Measurements from ENCODE around the gene SNRK. TPM values are rescaled to one million over a fixed set of nuclear protein-coding genes. Genes with fewer than 3 reads are reported as not detected.

The SNRK gene
- total RNA-seq, 1 experiment from 2014 or later, result 12.7 TPM

GRCh38 chr3:43291546-43291945 is 5.2 kb downstream of the SNRK start:
- Histone ChIP-seq H2AFZ (ENCODE audit: low read depth, low read length, poor library complexity, severe bottlenecking) (no peak overlapping the region), H3K4me1 (ENCODE audit: control insufficient read depth in 1 of 2, insufficient read depth in 2 of 2, low read length in 2 of 2) (peaks cover 5 to 23% of the 10 kb centered on the region in 2 experiments; a peak in 3 of 4 replicates), H3K27me3 (ENCODE audit: insufficient read depth, low read length) (no peaks in the 10 kb centered on the region), H3K27ac (ENCODE audit: low read depth, low read length) (no peak overlapping the region), H3K9me3 (ENCODE audit: control insufficient read depth in 1 of 2, insufficient read depth in 1 of 2, low read depth in 1 of 2, low read length in 2 of 2) (no peaks in the 10 kb centered on the region), H3K4me3 (replicated peaks in 1 of 2; ENCODE audit: low read depth in 1 of 2, low read length in 2 of 2) (no peak overlapping the region), H3K79me2 (ENCODE audit: insufficient read depth, low read length) (peaks cover 88% of the 10 kb centered on the region), H3K4me2 (ENCODE audit: low read length) (no peak overlapping the region), H4K20me1 (ENCODE audit: insufficient read depth) (no peaks in the 10 kb centered on the region), H3K36me3 (ENCODE audit: control insufficient read depth in 1 of 2, insufficient read depth in 2 of 2, low read length in 2 of 2) (no peaks in the 10 kb centered on the region), H3K9me2 (ENCODE audit: insufficient read depth) (no peaks in the 10 kb centered on the region), H3K9ac (ENCODE audit: low read length) (no peak overlapping the region)
- ATAC-seq, result no peak
- ChIA-PET RAD21 (ENCODE audit: low non-redundant PET in 1 of 2, low total read pairs in 2 of 2, uncharacterized antibody in 2 of 2, unreplicated experiment in 2 of 2) (no interaction called here), CTCF (no interaction called here), POLR2A (no interaction called here)
- DNase-seq (ENCODE audit: low read depth, low spot score), result no peak
- intact Hi-C loops (cut with micrococcal nuclease), result no loop called here
- BruUV-seq (replicated peaks), result no TSS peak
- no peak for TF ChIP-seq SRF (IDR thresholded peaks at IDR 0.05; ENCODE audit: low read depth)
- no peak for TF ChIP-seq POLR2AphosphoS5 (IDR thresholded peaks at IDR 0.05; ENCODE audit: low read depth, low read length)
- TF ChIP-seq ZNF274 (IDR thresholded peaks at IDR 0.05; ENCODE audit: low read depth, low read length), result no peak
- TF ChIP-seq CTCF (IDR thresholded peaks at IDR 0.05 in 2 of 3, conservative IDR thresholded peaks at IDR 0.05 in 1 of 3; ENCODE audit: borderline replicate concordance in 1 of 3, insufficient read depth in 1 of 3, low read depth in 2 of 3, low read length in 2 of 3), result no peak
- TF ChIP-seq, protein P1, sequence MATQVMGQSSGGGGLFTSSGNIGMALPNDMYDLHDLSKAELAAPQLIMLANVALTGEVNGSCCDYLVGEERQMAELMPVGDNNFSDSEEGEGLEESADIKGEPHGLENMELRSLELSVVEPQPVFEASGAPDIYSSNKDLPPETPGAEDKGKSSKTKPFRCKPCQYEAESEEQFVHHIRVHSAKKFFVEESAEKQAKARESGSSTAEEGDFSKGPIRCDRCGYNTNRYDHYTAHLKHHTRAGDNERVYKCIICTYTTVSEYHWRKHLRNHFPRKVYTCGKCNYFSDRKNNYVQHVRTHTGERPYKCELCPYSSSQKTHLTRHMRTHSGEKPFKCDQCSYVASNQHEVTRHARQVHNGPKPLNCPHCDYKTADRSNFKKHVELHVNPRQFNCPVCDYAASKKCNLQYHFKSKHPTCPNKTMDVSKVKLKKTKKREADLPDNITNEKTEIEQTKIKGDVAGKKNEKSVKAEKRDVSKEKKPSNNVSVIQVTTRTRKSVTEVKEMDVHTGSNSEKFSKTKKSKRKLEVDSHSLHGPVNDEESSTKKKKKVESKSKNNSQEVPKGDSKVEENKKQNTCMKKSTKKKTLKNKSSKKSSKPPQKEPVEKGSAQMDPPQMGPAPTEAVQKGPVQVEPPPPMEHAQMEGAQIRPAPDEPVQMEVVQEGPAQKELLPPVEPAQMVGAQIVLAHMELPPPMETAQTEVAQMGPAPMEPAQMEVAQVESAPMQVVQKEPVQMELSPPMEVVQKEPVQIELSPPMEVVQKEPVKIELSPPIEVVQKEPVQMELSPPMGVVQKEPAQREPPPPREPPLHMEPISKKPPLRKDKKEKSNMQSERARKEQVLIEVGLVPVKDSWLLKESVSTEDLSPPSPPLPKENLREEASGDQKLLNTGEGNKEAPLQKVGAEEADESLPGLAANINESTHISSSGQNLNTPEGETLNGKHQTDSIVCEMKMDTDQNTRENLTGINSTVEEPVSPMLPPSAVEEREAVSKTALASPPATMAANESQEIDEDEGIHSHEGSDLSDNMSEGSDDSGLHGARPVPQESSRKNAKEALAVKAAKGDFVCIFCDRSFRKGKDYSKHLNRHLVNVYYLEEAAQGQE (IDR thresholded peaks at IDR 0.05; ENCODE audit: low read depth), result no peak
- no peak for TF ChIP-seq TCF7L2 (IDR thresholded peaks at IDR 0.05; ENCODE audit: borderline replicate concordance, extremely low read depth, insufficient read depth, insufficient read length)
- TF ChIP-seq CBX3 (IDR thresholded peaks at IDR 0.05; ENCODE audit: low read depth), result no peak
- no peak for TF ChIP-seq CEBPB (IDR thresholded peaks at IDR 0.05; ENCODE audit: low read depth)
- no peak for TF ChIP-seq POLR2A (IDR thresholded peaks at IDR 0.05; ENCODE audit: borderline replicate concordance, extremely low read depth, insufficient read depth, insufficient read length)
- no peak for TF ChIP-seq ELF1 (IDR thresholded peaks at IDR 0.05; ENCODE audit: borderline replicate concordance, low read depth)
- TF ChIP-seq, protein P2, sequence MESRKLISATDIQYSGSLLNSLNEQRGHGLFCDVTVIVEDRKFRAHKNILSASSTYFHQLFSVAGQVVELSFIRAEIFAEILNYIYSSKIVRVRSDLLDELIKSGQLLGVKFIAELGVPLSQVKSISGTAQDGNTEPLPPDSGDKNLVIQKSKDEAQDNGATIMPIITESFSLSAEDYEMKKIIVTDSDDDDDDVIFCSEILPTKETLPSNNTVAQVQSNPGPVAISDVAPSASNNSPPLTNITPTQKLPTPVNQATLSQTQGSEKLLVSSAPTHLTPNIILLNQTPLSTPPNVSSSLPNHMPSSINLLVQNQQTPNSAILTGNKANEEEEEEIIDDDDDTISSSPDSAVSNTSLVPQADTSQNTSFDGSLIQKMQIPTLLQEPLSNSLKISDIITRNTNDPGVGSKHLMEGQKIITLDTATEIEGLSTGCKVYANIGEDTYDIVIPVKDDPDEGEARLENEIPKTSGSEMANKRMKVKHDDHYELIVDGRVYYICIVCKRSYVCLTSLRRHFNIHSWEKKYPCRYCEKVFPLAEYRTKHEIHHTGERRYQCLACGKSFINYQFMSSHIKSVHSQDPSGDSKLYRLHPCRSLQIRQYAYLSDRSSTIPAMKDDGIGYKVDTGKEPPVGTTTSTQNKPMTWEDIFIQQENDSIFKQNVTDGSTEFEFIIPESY (IDR thresholded peaks at IDR 0.05; ENCODE audit: extremely low read depth, insufficient replicate concordance, low read length), result no peak
- TF ChIP-seq SP1 (IDR thresholded peaks at IDR 0.05; ENCODE audit: low read depth), result no peak
- no peak for TF ChIP-seq ZFX (IDR thresholded peaks at IDR 0.05)
- TF ChIP-seq EGR1 (IDR thresholded peaks at IDR 0.05; ENCODE audit: low read depth), result no peak
- no peak for TF ChIP-seq FOSL1 (IDR thresholded peaks at IDR 0.05; ENCODE audit: low read depth)
- TF ChIP-seq, protein P3, sequence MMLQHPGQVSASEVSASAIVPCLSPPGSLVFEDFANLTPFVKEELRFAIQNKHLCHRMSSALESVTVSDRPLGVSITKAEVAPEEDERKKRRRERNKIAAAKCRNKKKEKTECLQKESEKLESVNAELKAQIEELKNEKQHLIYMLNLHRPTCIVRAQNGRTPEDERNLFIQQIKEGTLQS (IDR thresholded peaks at IDR 0.05), result no peak
- TF ChIP-seq JUND (IDR thresholded peaks at IDR 0.05), result no peak
- TF ChIP-seq EZH2phosphoT487 (IDR thresholded peaks at IDR 0.05; ENCODE audit: borderline replicate concordance), result no peak

Measured in HCT116 (cell line).